Adrenal gland (tissue), 5 donors: ENCODE measurements around the gene ANKS1A.

Experiments used
- CTCF ChIP-seq, 6 experiments: fragments of 450-650 bp in 4 of 6; fragments of 200-600 bp in 2 of 6; sonication (generic) in 1 of 6; IDR thresholded peaks; 1 replicate in 5 of 6; 2 replicates in 1 of 6; pipeline versions ENCODE4 v1.5.1 to v1.8.0; 2016 to 2021; ENCODE audit warnings: antibody characterized with exemption in 6 of 6, mild to moderate bottlenecking in 2 of 6, moderate library complexity in 1 of 6
- POLR2A ChIP-seq, 2 donors: fragments of 450-650 bp; IDR thresholded peaks; one replicate each; pipeline ENCODE4 v1.6.1; 2017; ENCODE audit warnings: antibody characterized with exemption in 2 of 2, mild to moderate bottlenecking in 2 of 2, moderate library complexity in 1 of 2
- donor health status: DM: no; HTN: no; CAD: no.

- TF ChIP-seq POLR2A (IDR thresholded peaks at IDR 0.05) = no peak
- peak in 1 of 6 experiments; percentile 1 for TF ChIP-seq CTCF (IDR thresholded peaks at IDR 0.05)
Measured at GRCh38 chr6:35049156-35049735, 160.2 kb downstream of the ANKS1A start.
